Sigmoid colon (tissue), 4 donors: ENCODE results near the gene WIF1.

Experiments
- EP300 ChIP-seq, 4 donors: sonication (generic); formaldehyde crosslinking; IDR thresholded peaks; one replicate each; pipeline ENCODE4 v1.6.1; 2017; ENCODE audit warnings: antibody characterized with exemption in 4 of 4
- POLR2A ChIP-seq, 2 donors: fragments of 450-650 bp; IDR thresholded peaks; one replicate each; pipeline ENCODE4 v1.6.1; 2016; ENCODE audit warnings: antibody characterized with exemption in 2 of 2, mild to moderate bottlenecking in 2 of 2, moderate library complexity in 2 of 2
- POLR2AphosphoS5 ChIP-seq, 4 donors: sonication (generic); formaldehyde crosslinking; IDR thresholded peaks; one replicate each; pipeline ENCODE4 v1.6.1; 2017; ENCODE audit warnings: antibody characterized with exemption in 4 of 4
- TF ChIP-seq, protein P1 (sequence below), 4 experiments: fragments of 450-650 bp in 3 of 4; fragments of 200-600 bp in 1 of 4; IDR thresholded peaks; one replicate each; pipeline ENCODE4 v1.5.1; 2016 to 2019; ENCODE audit warnings: antibody characterized with exemption in 4 of 4, mild to moderate bottlenecking in 3 of 4, moderate library complexity in 2 of 4

DNA sequence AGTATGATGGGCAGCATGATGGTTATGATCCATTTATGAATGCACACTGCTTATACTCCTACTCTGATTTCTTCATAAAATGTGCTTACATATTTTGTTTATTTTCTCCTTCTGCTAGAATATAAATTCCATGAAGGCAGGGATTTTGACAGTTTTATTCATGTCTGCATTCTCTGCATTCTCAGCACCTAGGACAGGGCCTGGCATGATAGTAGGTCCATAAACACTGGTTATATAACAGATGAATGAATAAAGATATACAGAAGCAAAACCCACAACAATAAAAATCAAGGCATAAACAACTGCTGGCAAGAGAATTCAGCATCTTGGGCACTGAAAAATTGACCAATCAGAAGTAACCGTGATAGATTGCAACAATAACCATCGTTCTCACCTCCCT is 115.4 kb downstream of the WIF1 start:
- TF ChIP-seq, protein P1, sequence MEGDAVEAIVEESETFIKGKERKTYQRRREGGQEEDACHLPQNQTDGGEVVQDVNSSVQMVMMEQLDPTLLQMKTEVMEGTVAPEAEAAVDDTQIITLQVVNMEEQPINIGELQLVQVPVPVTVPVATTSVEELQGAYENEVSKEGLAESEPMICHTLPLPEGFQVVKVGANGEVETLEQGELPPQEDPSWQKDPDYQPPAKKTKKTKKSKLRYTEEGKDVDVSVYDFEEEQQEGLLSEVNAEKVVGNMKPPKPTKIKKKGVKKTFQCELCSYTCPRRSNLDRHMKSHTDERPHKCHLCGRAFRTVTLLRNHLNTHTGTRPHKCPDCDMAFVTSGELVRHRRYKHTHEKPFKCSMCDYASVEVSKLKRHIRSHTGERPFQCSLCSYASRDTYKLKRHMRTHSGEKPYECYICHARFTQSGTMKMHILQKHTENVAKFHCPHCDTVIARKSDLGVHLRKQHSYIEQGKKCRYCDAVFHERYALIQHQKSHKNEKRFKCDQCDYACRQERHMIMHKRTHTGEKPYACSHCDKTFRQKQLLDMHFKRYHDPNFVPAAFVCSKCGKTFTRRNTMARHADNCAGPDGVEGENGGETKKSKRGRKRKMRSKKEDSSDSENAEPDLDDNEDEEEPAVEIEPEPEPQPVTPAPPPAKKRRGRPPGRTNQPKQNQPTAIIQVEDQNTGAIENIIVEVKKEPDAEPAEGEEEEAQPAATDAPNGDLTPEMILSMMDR (IDR thresholded peaks at IDR 0.05): no peak
- TF ChIP-seq POLR2A (IDR thresholded peaks at IDR 0.05) (no peak), POLR2AphosphoS5 (IDR thresholded peaks at IDR 0.05) (no peak), EP300 (IDR thresholded peaks at IDR 0.05) (no peak)
